SHP77 treated with DMSO at 0.1 percent for 48 hours (cell line): ENCODE results near the gene HRAS.

Experiments used
- DNase-seq: peaks from one replicate; lab custom pipeline; 2025; lab: John Stamatoyannopoulos, UW

HRAS gene

GRCh38 chr11:567011-567628 is 31.7 kb upstream of the HRAS start:
- DNase-seq: no peak

- DNase-seq: no peak
These were observed 30.6 kb upstream of the HRAS start for GRCh38 chr11:565921-566509.

GRCh38 chr11:563812-564578 is 28.6 kb upstream of the HRAS start:
- DNase-seq: no peak

- DNase-seq: no peak
These were observed 27.9 kb upstream of the HRAS start for GRCh38 chr11:563066-563811.

- no peak for DNase-seq
These were observed 26.8 kb upstream of the HRAS start for GRCh38 chr11:562046-562645.

GRCh38 chr11:561148-562003 is 26.0 kb upstream of the HRAS start:
- no peak for DNase-seq

- DNase-seq: peak; percentile 2
These were observed 25.1 kb upstream of the HRAS start, which contains the start of the genes LMNTD2 and RASSF7 for GRCh38 chr11:560305-561147. Gene LMNTD2, minus strand, starts transcription at chr11:560738. Its CDS starts 22 bp downstream, at chr11:560716. Gene RASSF7, plus strand, starts transcription at chr11:560970. Its CDS starts 799 bp downstream, at chr11:561769.

- no peak for DNase-seq
These were observed 24.4 kb upstream of the HRAS start for GRCh38 chr11:559712-560304.

- DNase-seq: no peak
These were observed 23.7 kb upstream of the HRAS start for GRCh38 chr11:559020-559620.

- DNase-seq: no peak
These were observed 23.1 kb upstream of the HRAS start for GRCh38 chr11:558503-558902.

GRCh38 chr11:557328-558132 is 22.2 kb upstream of the HRAS start:
- no peak for DNase-seq

GRCh38 chr11:556662-557256 is 21.4 kb upstream of the HRAS start:
- no peak for DNase-seq

- no peak for DNase-seq
These were observed 20.6 kb upstream of the HRAS start for GRCh38 chr11:555780-556661.

- no peak for DNase-seq
These were observed 19.9 kb upstream of the HRAS start for GRCh38 chr11:555227-555779.

- DNase-seq: peak; percentile 12
These were observed 19.3 kb upstream of the HRAS start for GRCh38 chr11:554428-555226.

- DNase-seq: no peak
These were observed 18.6 kb upstream of the HRAS start for GRCh38 chr11:553988-554340.
